Measurements from ENCODE around the gene NBR1.
A peak's percentile ranks its signal among the peaks of the same experiment; 100 is the strongest.
"Not testable (repeated sequence)": the region's sequence is repeated elsewhere in the genome, so short reads cannot be mapped to it uniquely, and the experiment has no call there.

NBR1 gene

GRCh38 chr17:43170766-43171585 lies at the start of gene NBR1:
NBR1 (plus strand) TSS chr17:43171214; CDS start chr17:43175800, 4,586 bp downstream.
- peak; percentile 98 for DNase-seq

GRCh38 chr17:43125133-43125966 lies 45.7 kb upstream of the NBR1 start, which contains the start of gene BRCA1:
BRCA1 (minus strand) TSS chr17:43125364; CDS start chr17:43124096, 1,268 bp downstream.
- peak; percentile 96 for DNase-seq

GRCh38 chr17:43125967-43126910 lies 44.8 kb upstream of the NBR1 start:
- no peak for DNase-seq

GRCh38 chr17:43126911-43127290 lies 44.1 kb upstream of the NBR1 start:
- no peak for DNase-seq

GRCh38 chr17:43127333-43127876 lies 43.6 kb upstream of the NBR1 start:
- not testable (repeated sequence) for DNase-seq

GRCh38 chr17:43129671-43130010 lies 41.4 kb upstream of the NBR1 start:
- no peak for DNase-seq

GRCh38 chr17:43132117-43132516 lies 38.9 kb upstream of the NBR1 start:
- no peak for DNase-seq

GRCh38 chr17:43133439-43133838 lies 37.6 kb upstream of the NBR1 start:
- not testable (repeated sequence) for DNase-seq

GRCh38 chr17:43134774-43135453 lies 36.1 kb upstream of the NBR1 start:
- DNase-seq = no peak

- no peak for DNase-seq
These were observed 35.6 kb upstream of the NBR1 start for GRCh38 chr17:43135454-43135819.

- not testable (repeated sequence) for DNase-seq
These were observed 34.4 kb upstream of the NBR1 start for GRCh38 chr17:43136574-43136973.

GRCh38 chr17:43138531-43138930 lies 32.5 kb upstream of the NBR1 start:
- not testable (repeated sequence) for DNase-seq

GRCh38 chr17:43140396-43141332 lies 30.4 kb upstream of the NBR1 start:
- DNase-seq = no peak

GRCh38 chr17:43142153-43142552 lies 28.9 kb upstream of the NBR1 start:
- no peak for DNase-seq

- DNase-seq = no peak
These were observed 27.8 kb upstream of the NBR1 start for GRCh38 chr17:43143201-43143600.

- no peak for DNase-seq
These were observed 24.4 kb upstream of the NBR1 start for GRCh38 chr17:43146649-43147048.

- no peak for DNase-seq
These were observed 19.0 kb upstream of the NBR1 start for GRCh38 chr17:43151880-43152456.

- DNase-seq = not testable (repeated sequence)
These were observed 17.7 kb upstream of the NBR1 start for GRCh38 chr17:43153197-43153835.

GRCh38 chr17:43155666-43156065 lies 15.3 kb upstream of the NBR1 start:
- DNase-seq = no peak

- DNase-seq = not testable (repeated sequence)
These were observed 11.8 kb upstream of the NBR1 start for GRCh38 chr17:43159232-43159631.
